Suprapubic skin (tissue), 3 donors: ENCODE measurements around the gene C19orf12.

Source experiments
- CTCF ChIP-seq, 2 donors: fragments of 200-600 bp in 1 of 2; fragments of 450-650 bp in 1 of 2; sonication (generic) in 1 of 2; IDR thresholded peaks; one replicate each; pipeline ENCODE4 v1.5.1; 2016 to 2019; ENCODE audit warnings: antibody characterized with exemption in 2 of 2, mild to moderate bottlenecking in 1 of 2, moderate library complexity in 1 of 2
- POLR2AphosphoS5 ChIP-seq, 3 donors: sonication (generic); formaldehyde crosslinking; IDR thresholded peaks; one replicate each; pipeline ENCODE4 v1.6.1; 2017; ENCODE audit warnings: antibody characterized with exemption in 3 of 3

GRCh38 chr19:29681422-29682235 is 33.4 kb downstream of the C19orf12 start:
- no peak for TF ChIP-seq CTCF (IDR thresholded peaks at IDR 0.05)
- TF ChIP-seq POLR2AphosphoS5 (IDR thresholded peaks at IDR 0.05): no peak
